ENCODE measurements around the gene UNC5CL. TPM values are rescaled to one million over a fixed set of nuclear protein-coding genes. Genes with fewer than 3 reads are reported as not detected.

The UNC5CL gene
- total RNA-seq, 2 donors from 2014 or later = 17.4 to 30.3 TPM

- H3K27ac ChIP-seq = no peak overlapping the region
- H3K4me1 ChIP-seq = peaks cover 22% of the 10 kb centered on the region
- no peak overlapping the region for H3K4me3 ChIP-seq
- H3K9me3 ChIP-seq = no peaks in the 10 kb centered on the region
- no peak for ATAC-seq
- peaks cover 0 to 9% of the 10 kb centered on the region in 2 donors for H3K36me3 ChIP-seq (replicated peaks in 1 of 2; ENCODE audit: insufficient read depth in 1 of 2, low read depth in 2 of 2)
- no peaks in the 10 kb centered on the region for H3K27me3 ChIP-seq
- intact Hi-C loops (cut with DNase I) = no loop called here
- WGBS, 2 donors = 85 to 93% methylated on average over 2 of the region's 2 CpGs
- TF ChIP-seq POLR2A (IDR thresholded peaks at IDR 0.05) (no peak), CTCF (IDR thresholded peaks at IDR 0.05) (no peak)
- no peak for DNase-seq
Measured at GRCh38 chr6:41080621-41081020, 41.6 kb upstream of the UNC5CL start.

- ATAC-seq = no peak
- Histone ChIP-seq H3K27ac (no peak overlapping the region), H3K36me3 (replicated peaks in 1 of 2; ENCODE audit: insufficient read depth in 1 of 2, low read depth in 2 of 2) (peaks cover 0 to 5% of the 10 kb centered on the region in 2 donors), H3K9me3 (no peaks in the 10 kb centered on the region), H3K27me3 (no peaks in the 10 kb centered on the region), H3K4me3 (no peak overlapping the region), H3K4me1 (peaks cover 37% of the 10 kb centered on the region)
- WGBS, 2 donors = 89 to 100% methylated on average over 1 of the region's 1 CpG
- DNase-seq = no peak
- no peak for TF ChIP-seq POLR2A (IDR thresholded peaks at IDR 0.05)
- TF ChIP-seq CTCF (IDR thresholded peaks at IDR 0.05) = no peak
- intact Hi-C loops (cut with DNase I) = no loop called here
Measured at GRCh38 chr6:41079080-41079479, 40.1 kb upstream of the UNC5CL start.

GRCh38 chr6:41078101-41078500 lies 39.1 kb upstream of the UNC5CL start:
- H3K36me3 ChIP-seq (replicated peaks in 1 of 2; ENCODE audit: insufficient read depth in 1 of 2, low read depth in 2 of 2) = peaks cover 0 to 2% of the 10 kb centered on the region in 2 donors
- intact Hi-C loops (cut with DNase I) = no loop called here
- no peak for TF ChIP-seq POLR2A (IDR thresholded peaks at IDR 0.05)
- TF ChIP-seq CTCF (IDR thresholded peaks at IDR 0.05) = no peak
- H3K4me1 ChIP-seq = peaks cover 38% of the 10 kb centered on the region
- 65 to 75% methylated on average over 3 of the region's 3 CpGs for WGBS, 2 donors
- no peak overlapping the region for H3K4me3 ChIP-seq
- H3K27ac ChIP-seq = no peak overlapping the region
- no peak for ATAC-seq
- no peaks in the 10 kb centered on the region for H3K9me3 ChIP-seq
- no peak for DNase-seq
- no peaks in the 10 kb centered on the region for H3K27me3 ChIP-seq

- intact Hi-C loops (cut with DNase I) = no loop called here
- H3K36me3 ChIP-seq (replicated peaks in 1 of 2; ENCODE audit: insufficient read depth in 1 of 2, low read depth in 2 of 2) = peaks cover 0 to 2% of the 10 kb centered on the region in 2 donors
- H3K4me1 ChIP-seq = peaks cover 34% of the 10 kb centered on the region
- no peaks in the 10 kb centered on the region for H3K27me3 ChIP-seq
- H3K4me3 ChIP-seq = no peak overlapping the region
- ATAC-seq = no peak
- DNase-seq = no peak
- H3K9me3 ChIP-seq = no peaks in the 10 kb centered on the region
- H3K27ac ChIP-seq = no peak overlapping the region
- no peak for TF ChIP-seq CTCF (IDR thresholded peaks at IDR 0.05)
- TF ChIP-seq POLR2A (IDR thresholded peaks at IDR 0.05) = no peak
- 33 to 55% methylated on average over 2 of the region's 2 CpGs for WGBS, 2 donors
Measured at GRCh38 chr6:41077536-41077935, 38.5 kb upstream of the UNC5CL start.
